Cardiac muscle cell (in vitro differentiated cells and primary cell): ENCODE results near the gene KLK5. TPM values are rescaled to one million over a fixed set of nuclear protein-coding genes. Genes with fewer than 3 reads are reported as not detected.
A peak's percentile ranks its signal among the peaks of the same experiment; 100 is the strongest.
"Not testable (repeated sequence)": the region's sequence is repeated elsewhere in the genome, so short reads cannot be mapped to it uniquely, and the experiment has no call there.

Source experiments
- DNase-seq, 2 donors: peaks; one replicate each; pipeline versions ENCODE4 v3.0.0 to v3.0.0-alpha.2; 2010 to 2017; ENCODE audit warnings: low read depth in 1 of 2, low spot score in 1 of 2
- H3K27ac ChIP-seq: fragments of 200-600 bp; sonication (generic); 2 replicates; pipeline ENCODE4 v1.5.1; 2016
- H3K27me3 ChIP-seq: fragments of 200-600 bp; sonication (generic); 2 replicates; pipeline ENCODE4 v1.6.0; 2016; ENCODE audit warnings: control low read depth
- H3K36me3 ChIP-seq: fragments of 200-600 bp; sonication (generic); 2 replicates; pipeline ENCODE4 v1.5.1; 2016; ENCODE audit warnings: control low read depth
- H3K4me1 ChIP-seq: fragments of 200-600 bp; sonication (generic); 2 replicates; pipeline ENCODE4 v1.8.1; 2017; ENCODE audit warnings: low read depth, mild to moderate bottlenecking, mixed run types
- H3K4me3 ChIP-seq: fragments of 200-600 bp; sonication (generic); 2 replicates; pipeline ENCODE4 v1.5.1; 2016; ENCODE audit warnings: mild to moderate bottlenecking
- H3K9me3 ChIP-seq: fragments of 200-600 bp; sonication (generic); 2 replicates; pipeline ENCODE4 v1.5.1; 2017; ENCODE audit warnings: low read depth, mild to moderate bottlenecking, control low read depth
- polyA plus RNA-seq: library from polyadenylated mRNA; unstranded; fragments of >200 nt; fragmentation: Nextera tagmentation; extraction: Ambion mirVana; gene quantifications from 2 replicates; pipeline ENCODE4 v1.2.1, GENCODE V29; 2016
- total RNA-seq: library from RNA; depleted of rRNA; stranded (reverse); fragments of >200 nt; gene quantifications from 2 replicates; pipeline ENCODE4 v1.2.3, GENCODE V29; 2016
- TF ChIP-seq, protein P1 (sequence below): IDR thresholded peaks from 2 replicates; pipeline ENCODE4 v1.5.1; 2012; ENCODE audit warnings: low read depth, mild to moderate bottlenecking, low read length

KLK5 gene
- total and polyA plus RNA-seq, 2 experiments from 2014 or later, result not detected

DNA sequence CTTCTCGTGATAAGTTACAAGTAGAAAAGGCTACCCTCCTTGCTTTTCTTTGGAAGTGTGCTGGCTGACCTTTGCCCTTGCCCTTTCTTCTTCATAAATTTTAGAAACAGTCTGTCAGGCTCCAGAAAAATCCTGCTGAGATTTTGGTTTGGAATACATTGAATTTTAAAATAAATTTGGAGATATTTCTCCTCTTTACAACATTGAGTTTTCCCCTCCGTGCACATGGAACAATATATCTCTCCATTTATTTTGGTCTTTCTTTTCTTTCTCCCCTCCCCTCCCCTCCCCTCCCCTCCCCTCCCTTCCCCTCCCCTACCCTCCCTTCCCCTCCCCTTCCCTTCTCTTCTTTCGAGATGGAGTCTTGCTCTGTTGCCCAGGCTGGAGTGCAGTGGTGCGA lies 50.2 kb downstream of the KLK5 start:
- H3K27ac ChIP-seq, result no peak overlapping the region
- H3K27me3 ChIP-seq, result peaks cover 29% of the 10 kb centered on the region
- no peaks in the 10 kb centered on the region for H3K4me1 ChIP-seq
- H3K4me3 ChIP-seq, result no peak overlapping the region
- no peaks in the 10 kb centered on the region for H3K36me3 ChIP-seq
- no peaks in the 10 kb centered on the region for H3K9me3 ChIP-seq
- TF ChIP-seq, protein P1, sequence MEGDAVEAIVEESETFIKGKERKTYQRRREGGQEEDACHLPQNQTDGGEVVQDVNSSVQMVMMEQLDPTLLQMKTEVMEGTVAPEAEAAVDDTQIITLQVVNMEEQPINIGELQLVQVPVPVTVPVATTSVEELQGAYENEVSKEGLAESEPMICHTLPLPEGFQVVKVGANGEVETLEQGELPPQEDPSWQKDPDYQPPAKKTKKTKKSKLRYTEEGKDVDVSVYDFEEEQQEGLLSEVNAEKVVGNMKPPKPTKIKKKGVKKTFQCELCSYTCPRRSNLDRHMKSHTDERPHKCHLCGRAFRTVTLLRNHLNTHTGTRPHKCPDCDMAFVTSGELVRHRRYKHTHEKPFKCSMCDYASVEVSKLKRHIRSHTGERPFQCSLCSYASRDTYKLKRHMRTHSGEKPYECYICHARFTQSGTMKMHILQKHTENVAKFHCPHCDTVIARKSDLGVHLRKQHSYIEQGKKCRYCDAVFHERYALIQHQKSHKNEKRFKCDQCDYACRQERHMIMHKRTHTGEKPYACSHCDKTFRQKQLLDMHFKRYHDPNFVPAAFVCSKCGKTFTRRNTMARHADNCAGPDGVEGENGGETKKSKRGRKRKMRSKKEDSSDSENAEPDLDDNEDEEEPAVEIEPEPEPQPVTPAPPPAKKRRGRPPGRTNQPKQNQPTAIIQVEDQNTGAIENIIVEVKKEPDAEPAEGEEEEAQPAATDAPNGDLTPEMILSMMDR, result no peak
- DNase-seq, result no peak

DNA sequence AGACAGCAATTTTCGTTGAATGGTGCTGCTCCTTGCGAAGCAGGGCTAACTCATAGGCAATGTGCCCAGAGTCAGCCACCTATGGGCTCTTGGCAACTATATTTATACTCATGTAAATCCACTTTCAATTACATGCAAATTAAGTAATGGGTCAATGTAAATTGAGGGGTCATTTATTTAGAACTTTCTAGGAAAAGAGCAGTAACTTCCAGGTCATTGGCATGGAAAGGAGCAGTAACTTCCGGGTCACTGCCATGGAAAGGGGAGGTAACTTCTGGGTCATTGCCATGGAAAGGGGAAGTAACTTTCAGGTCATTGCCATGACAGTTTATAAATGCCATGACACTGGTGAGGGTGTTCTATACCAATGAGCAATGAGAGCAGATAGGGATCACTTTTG lies 53.3 kb downstream of the KLK5 start:
- H3K9me3 ChIP-seq, result no peaks in the 10 kb centered on the region
- peaks cover 16% of the 10 kb centered on the region for H3K27me3 ChIP-seq
- H3K4me1 ChIP-seq, result no peaks in the 10 kb centered on the region
- H3K4me3 ChIP-seq, result no peak overlapping the region
- DNase-seq, result no peak
- TF ChIP-seq, protein P1, result no peak
- no peak overlapping the region for H3K27ac ChIP-seq
- H3K36me3 ChIP-seq, result no peaks in the 10 kb centered on the region

DNA sequence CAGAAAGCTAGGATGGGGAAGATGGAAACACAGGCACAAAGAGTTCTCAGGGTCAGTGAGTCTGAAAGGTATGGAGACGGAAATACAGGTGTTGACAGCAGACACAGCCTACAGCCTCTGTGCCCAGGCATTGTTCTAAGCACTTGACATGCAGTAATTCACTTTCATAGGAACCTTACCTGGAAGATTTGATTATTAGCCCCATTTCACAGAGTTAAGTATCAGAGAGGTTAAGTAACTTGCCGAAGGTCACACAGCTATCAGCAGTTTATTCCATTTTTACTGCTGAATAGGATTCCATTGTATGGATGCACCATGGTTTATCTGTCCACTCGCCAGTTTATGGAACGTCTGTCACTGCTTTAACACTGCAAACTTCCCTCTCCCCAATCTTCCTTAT lies 54.8 kb downstream of the KLK5 start:
- TF ChIP-seq, protein P1, result no peak
- no peak overlapping the region for H3K27ac ChIP-seq
- no peaks in the 10 kb centered on the region for H3K9me3 ChIP-seq
- H3K36me3 ChIP-seq, result no peaks in the 10 kb centered on the region
- no peak overlapping the region for H3K4me3 ChIP-seq
- peaks cover 16% of the 10 kb centered on the region for H3K27me3 ChIP-seq
- no peak for DNase-seq
- no peaks in the 10 kb centered on the region for H3K4me1 ChIP-seq

DNA sequence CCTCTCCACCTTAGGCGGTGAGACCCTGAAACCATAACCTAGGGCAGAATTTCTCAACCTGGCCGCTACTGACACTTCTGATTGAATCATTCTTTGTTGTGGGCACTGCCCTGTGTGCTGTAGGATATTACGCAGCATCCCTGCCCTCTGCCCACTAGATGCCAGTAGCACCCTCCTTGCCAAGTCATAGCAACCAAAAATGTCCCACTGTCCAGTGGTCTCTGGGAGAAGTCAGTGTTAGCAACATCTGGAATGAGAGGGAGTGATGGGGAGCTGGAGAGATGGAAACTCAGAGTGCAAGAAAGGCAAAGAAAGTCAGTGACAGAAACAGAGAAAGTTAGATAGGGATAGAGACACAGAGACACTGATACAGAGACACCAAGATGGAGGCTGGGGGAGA lies 55.2 kb downstream of the KLK5 start:
- Histone ChIP-seq H3K27me3 (peaks cover 16% of the 10 kb centered on the region), H3K36me3 (no peaks in the 10 kb centered on the region), H3K4me3 (no peak overlapping the region), H3K27ac (no peak overlapping the region), H3K9me3 (no peaks in the 10 kb centered on the region), H3K4me1 (no peaks in the 10 kb centered on the region)
- TF ChIP-seq, protein P1, result no peak
- no peak for DNase-seq

DNA sequence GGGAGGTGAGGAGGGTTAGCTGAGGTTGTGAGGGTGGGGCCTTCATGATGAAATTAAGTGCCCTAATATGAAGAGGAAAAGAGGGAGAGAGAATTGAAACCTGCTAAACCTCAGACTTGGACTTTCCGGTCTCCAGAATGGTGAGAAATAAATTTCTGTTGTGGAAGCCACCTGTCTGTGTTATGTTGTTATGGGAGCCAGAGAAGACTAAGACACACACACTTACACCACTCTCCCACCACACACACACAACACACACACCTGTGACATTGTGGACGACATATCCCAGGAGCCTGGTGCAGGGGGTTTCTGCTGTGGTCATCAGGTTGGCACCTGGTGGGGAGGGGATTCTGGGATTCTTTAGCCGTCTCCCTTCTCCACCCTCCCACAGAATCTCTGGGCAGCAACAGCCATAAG lies 55.6 kb downstream of the KLK5 start:
- Histone ChIP-seq H3K36me3 (no peaks in the 10 kb centered on the region), H3K9me3 (no peaks in the 10 kb centered on the region), H3K27ac (no peak overlapping the region), H3K27me3 (peaks cover 16% of the 10 kb centered on the region), H3K4me3 (no peak overlapping the region), H3K4me1 (no peaks in the 10 kb centered on the region)
- TF ChIP-seq, protein P1, result no peak
- no peak for DNase-seq

DNA sequence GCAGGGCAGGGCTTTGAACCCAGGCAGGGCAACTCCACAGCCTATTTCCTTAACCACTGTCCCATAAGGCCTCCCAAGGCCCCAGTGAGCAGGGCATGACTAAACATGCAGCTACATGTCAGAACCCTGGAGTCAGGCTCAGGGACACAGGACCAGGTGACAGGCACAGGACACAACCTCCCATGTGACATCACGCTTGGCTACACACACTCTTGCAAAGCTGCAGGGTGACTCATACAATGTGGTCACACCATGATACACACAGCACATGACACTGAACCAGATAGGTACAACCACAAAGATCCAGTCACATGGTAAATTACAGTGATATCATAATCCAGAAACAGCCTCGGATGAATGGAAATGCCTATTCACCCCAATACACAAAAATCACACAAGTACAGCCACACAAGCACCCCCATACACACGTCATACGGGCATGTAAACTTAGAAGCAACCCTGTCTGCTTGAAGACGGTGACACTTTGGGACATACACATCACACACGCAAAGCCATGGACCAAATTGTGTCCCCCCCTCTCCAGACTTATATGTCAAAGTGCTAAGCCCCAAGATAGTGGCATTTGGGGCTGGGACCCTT lies 56.1 kb downstream of the KLK5 start:
- Histone ChIP-seq H3K27me3 (peaks cover 16% of the 10 kb centered on the region), H3K4me1 (no peaks in the 10 kb centered on the region), H3K27ac (no peak overlapping the region), H3K9me3 (no peaks in the 10 kb centered on the region), H3K36me3 (no peaks in the 10 kb centered on the region), H3K4me3 (no peak overlapping the region)
- TF ChIP-seq, protein P1, result no peak
- DNase-seq, result peak in 1 of 2 donors; percentile 40

DNA sequence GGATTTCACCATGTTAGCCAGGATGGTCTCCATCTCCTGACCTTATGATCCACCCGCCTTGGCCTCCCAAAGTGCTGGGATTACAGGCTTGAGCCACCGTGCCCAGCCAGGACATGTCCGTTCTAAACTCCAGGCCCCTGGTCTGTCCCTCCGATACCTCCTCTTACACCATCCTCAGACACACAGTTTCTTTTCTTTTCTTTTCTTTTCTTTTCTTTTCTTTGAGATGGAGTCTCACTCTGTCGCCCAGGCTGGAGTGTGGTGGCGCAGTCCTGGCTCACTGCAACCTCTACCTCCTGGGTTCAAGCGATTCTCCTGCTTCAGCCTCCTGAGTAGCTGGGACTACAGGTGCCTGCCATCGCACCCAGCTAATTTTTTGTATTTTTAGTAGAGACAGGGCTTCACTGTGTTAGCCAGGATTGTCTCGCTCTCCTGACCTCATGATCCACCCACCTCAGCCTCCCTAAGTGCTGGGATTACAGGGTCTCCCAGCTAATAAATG lies 56.7 kb downstream of the KLK5 start:
- H3K4me1 ChIP-seq, H3K9me3 ChIP-seq, H3K4me3 ChIP-seq, H3K27ac ChIP-seq, DNase-seq, H3K36me3 ChIP-seq: not testable (repeated sequence)
- peaks cover 16% of the 10 kb centered on the region for H3K27me3 ChIP-seq
